HG02870 (cell line): Measurements from ENCODE around the gene PDE3B.
"Not testable (repeated sequence)": the region's sequence is repeated elsewhere in the genome, so short reads cannot be mapped to it uniquely, and the experiment has no call there.

Source experiments
- ATAC-seq: cut with Tn5 transposase; IDR thresholded peaks from one replicate; pipeline ENCODE4 v1.9.1; 2021; ENCODE audit warnings: mild to moderate bottlenecking, moderate library complexity; ENCODE audit not compliant: unreplicated experiment

Gene PDE3B

DNA sequence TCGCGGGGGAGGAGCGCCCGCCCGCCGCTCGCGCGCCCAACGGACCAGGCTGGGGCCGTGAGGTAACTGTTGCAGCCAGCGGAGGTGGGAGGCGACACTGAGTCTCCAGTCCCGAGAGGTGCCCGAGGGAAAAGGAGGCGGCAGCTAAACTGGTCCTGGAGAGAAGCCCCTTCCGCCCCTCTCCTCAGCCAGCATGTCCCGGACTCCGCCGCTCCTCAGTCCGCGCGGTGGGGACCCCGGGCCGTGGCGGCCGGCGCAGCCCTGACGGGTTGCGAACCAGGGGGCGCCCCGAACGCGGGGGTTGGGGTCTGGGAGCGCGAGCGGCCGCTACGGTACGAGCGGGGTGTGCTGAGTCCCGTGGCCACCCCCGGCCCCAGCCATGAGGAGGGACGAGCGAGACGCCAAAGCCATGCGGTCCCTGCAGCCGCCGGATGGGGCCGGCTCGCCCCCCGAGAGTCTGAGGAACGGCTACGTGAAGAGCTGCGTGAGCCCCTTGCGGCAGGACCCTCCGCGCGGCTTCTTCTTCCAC lies at the start of gene PDE3B:
TSS of gene PDE3B (plus strand) at position 108 of the 529 bp plus-strand sequence. CDS start at position 380, 272 bp downstream.
- ATAC-seq = peak; percentile 54

DNA sequence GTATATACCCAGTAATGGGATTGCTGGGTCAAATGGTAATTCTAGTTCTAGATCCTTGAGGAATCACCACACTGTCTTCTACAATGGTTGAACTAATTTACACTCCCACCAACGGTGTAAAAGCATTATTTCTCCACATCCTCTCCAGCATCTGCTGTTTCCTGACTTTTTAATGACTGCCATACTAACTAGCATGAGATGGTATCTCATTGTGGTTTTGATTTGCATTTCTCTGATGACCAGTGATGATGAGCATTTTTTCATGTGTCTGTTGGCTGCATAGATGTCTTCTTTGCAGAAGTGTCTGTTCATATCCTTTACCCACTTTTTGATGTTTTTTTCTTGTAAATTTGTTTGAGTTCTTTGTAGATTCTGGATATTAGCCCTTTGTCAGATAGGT lies 48.3 kb upstream of the PDE3B start:
- ATAC-seq = not testable (repeated sequence)

DNA sequence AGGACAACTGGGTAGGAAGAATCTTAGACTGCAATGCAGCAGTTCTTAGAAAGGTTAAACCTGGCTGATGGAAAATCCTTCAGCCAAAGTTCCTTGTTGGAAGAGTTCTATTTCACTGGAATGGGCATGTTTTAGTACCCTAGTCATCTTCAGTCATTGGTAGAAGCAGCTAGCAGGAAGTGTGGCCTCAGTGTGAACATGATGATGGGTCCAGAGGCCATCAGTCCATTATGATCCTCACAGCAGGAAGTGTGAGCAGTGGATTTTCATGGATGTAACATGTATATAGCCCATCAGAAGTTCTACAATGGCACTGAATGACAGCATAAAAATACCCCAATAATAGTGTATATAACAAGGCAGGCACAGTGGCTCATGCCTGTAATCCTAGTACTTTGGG lies 35.9 kb upstream of the PDE3B start:
- ATAC-seq = no peak

DNA sequence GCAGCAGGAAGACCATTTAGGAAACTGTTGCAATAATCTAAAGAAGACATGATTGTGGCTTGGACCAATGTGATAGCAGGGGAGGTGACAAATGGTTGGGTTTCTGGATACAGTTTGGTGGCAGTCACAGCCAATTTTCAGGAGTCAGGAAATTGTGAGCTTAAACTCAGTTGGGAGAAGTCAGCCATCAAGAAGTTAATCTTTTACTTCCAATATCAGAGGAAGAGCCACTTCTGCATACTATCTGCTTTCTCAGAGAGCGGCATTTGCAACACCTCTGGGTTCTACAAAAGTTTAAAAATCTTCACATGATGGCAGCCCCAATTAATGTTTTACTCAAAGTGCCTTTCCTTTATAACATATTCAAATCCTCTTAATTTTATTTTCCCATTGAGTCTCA lies 33.7 kb upstream of the PDE3B start:
- no peak for ATAC-seq

DNA sequence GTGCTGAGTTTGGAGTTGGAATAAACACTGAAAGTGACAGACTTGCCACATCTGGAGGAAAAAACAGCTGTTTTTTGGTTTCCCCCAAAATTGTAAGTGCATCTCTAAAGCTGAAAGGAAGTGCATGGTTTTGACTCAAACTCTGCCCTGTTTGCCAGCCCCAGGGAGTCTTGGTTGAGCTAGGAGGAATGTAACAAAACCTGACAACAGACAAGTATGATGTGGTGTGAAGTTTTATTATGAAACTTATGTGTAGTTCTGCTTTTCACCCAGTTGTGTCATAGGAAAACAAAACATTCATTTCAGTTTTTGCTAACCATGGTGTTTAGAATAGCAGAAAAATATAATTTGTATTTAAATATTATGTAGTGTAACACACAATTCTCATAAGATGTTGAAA lies 31.7 kb upstream of the PDE3B start:
- ATAC-seq = no peak

DNA sequence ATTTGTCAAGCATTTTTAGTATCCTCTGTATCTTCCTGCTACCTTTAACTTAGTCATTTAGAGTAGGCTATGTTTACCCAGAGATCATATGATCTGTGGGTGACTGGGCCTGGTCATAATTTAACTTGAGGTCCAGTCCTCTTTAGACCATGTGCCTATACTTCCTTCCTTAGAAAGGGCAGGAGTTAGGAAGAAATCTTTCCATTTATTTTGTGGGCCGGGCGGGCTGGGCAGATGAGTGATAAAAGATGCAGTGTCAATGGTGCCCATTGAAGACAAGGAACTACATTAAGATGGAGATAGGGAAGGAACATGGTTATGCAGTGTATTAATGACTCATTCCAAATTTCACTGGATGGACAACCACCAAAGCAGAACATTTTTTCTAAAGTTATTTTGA lies 30.9 kb upstream of the PDE3B start:
- no peak for ATAC-seq

DNA sequence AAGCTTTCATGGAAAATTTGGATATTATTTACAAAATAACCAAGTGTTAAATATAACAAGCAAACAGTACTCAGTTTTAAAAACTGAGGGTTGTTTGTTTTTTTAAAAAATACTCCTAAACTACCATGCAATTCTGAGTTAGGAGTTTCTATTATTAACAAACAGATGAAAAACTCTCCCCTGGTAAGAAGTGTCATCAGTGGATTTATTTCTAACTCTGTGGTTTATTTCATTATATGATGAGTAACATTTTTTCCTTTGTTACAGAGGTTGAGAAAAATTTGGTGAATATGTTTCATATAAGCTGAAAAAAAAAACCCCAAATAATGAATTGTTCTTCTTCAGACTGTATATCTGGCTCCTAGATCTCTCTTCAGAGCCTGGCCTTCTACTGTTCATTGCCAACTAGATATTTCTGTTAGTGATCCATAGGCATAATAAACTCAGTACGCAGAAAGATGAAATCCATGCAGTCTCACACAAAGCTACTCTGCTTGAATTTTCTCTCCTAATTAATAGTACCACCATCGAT lies 29.4 kb upstream of the PDE3B start:
- no peak for ATAC-seq

DNA sequence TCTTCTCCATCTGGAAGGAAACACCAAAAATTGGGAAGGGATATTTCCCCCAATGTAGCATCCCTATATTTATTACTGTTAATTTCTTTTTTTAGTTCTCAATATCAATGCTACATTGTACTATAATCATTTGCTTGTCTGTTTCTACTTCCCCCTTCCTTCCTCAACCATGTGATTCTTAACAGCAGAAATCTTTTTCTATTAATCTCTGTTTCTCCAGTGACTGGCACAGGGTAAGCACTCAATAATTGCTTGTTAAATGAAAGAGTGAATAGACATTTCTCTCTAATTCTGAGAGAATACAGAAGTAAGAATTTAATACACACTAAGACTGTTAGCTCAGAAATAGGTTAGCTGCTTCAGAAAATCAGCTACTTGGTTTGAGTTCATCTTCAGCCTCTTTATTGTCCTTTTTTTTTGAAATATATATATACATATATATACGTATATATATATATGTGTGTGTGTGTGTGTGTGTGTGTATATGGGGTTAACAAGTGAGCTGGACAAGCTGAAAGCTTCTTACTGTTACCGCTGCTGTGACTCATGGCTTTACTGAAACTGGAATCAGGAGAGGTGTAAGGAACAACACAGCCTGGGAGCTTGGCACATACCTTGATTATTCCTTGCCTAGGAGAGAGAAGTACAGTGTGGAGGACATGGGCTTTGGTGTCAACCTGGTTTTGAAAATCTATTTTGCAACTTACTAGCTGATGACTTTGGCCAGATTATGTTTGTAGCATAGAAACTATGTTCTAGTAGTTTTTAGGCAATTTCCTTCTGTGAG lies 26.2 kb upstream of the PDE3B start:
- no peak for ATAC-seq

DNA sequence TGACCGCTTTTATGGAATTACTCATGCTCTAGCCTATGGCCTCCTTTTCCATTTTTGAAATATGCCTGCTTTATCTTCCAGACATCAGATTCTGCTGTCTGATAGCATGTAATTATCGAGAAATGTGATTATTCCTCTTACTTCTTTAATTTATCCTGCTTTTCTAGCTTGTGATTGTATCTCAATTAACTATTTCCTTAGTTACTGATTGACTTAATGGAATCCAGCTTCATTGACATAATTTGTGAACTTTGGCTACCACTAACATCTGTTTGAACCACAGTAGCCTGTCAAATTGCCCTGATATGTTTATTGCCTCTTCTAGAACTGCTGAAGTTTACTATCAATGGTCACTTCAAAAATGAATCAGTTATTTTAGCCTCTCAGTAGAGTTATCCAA lies 25.5 kb upstream of the PDE3B start:
- no peak for ATAC-seq

DNA sequence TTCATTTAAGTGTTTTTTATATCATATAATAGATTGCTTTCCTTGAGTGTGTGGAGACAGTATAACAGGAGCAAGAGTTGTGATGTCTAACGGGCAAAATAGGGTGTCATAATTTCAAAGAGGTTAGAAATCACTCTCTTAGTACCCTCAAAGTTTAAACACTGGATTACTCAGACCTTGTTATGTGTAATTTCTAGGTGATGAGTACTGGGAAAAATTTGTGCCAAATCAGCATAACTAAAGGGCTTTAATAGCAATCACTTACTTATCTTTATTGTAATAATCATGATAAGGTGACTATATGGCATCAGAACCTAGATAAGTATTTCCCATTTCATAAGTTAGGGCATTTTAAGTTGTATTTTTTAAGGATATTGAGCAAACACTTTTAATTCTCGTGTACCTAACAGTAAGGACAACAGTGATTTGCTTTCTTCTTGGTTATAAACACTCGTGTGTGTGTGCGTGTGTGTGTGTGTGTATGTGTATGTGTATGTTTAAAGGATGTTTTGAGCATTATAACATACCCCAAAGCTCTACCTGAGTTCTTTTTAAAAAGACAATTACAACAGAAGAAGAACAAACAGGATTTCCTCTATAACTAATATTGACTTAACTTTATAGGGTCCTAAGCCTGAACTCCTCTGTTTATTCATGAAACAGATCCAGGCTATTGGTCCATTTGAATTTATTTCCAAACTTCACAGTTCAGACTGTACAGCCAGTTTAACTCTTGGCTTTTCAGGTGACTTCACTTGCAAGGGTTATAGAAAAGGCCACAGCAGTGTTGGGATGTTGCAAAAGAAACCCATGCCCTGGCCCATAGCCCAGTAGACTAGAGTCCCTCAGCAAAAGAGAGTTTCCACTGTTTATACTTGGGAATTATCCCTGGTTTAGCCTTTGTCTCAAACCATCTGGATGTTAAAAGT lies 23.7 kb upstream of the PDE3B start:
- no peak for ATAC-seq

DNA sequence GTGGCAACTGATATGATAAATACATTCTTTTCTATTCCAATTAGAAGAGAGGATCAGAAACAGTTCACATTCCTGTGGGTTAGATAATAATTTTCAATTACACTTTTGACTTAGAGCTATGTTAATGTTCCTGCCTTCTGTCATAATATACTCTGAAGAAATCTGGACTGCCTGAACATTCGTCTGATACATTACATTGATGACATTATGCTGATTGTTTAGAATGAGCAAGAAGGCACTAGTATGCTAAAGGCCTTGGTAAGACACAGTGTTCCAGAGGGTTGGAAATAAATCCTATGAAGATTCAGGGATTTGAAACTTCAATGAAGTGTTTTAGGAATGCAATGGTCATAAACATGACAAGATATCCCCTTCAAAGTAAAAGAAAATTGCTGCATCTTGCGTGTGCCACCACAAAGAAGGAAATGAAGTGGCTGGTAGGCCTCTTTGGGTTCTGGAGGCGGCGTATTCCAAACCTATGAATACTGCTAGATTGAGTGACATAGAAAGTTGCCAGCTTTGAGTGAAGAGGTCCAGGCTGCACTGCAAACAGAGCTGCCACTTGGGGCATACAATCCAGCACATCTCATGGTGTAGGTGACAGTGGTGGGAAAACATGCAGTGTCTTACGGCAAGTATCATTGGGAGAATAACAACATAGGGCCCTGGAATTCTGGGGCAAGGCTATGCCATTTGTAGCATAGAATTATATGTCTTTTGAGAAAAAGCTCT lies 21.2 kb upstream of the PDE3B start:
- ATAC-seq = no peak

DNA sequence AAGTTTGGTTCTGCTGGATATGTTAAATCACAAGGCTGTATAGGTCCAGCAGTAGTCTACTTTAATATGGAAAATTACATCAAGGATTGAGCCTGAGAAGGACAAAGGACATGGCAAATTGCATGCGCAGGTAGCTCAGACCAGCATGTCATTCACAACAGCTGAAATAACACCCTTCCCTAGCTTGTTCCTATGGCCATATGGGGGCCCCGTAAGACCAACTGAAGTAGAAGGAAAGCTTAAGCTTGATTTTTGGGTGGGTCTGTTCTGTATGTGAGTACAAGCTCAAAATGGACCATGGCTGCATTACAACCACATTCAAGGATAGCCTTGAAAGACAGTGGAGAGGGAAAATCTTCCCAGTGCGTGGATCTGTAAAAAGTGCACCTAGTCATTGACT lies 20.6 kb upstream of the PDE3B start:
- ATAC-seq = no peak

DNA sequence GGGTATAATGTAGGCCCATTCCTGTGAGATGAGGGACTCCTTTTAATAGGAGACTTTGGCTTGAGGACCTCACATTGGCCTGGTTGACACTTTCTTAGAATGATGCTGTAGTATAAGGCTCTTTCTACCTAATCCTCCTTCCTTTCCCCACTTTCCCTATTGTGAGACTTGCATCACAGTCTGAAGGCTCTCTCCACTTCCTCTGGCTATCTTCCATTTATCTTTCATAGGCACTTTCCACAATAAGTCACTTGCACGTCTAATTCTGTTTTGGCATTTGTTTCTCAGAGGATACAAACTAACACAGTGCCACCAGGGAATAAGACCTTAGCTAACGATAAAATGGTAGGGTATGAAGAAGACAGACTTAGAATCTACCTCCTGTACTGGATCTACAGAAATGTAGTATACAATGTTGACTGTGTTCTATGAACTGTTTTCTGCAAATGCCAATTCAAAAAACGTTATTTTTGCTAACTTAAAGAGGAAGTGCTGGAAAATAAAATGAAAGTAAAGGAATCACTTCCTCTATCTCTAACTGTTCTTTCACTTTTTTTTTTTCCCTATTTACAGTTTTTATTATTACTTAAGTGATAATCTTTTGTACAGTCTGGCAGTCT lies 17.9 kb upstream of the PDE3B start:
- no peak for ATAC-seq

DNA sequence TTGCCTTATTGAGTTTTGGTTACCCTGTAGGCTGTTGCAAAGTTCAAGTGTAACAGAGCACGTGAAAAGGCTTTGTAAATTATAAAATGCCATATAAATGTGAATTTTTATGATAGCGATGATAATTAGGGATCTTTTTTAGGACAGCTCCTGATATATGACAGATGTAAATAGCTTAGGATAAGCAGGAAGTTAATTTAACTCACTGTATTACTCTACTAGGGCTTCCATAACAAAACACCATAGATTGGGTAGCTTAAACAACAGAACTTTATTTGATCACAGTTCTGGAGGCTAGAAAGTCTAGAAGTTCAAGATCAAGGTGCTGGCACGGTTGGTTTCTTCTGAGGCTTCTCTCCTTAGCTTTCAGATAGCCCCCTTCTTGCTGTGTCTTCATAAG lies 17.0 kb upstream of the PDE3B start:
- ATAC-seq = no peak

DNA sequence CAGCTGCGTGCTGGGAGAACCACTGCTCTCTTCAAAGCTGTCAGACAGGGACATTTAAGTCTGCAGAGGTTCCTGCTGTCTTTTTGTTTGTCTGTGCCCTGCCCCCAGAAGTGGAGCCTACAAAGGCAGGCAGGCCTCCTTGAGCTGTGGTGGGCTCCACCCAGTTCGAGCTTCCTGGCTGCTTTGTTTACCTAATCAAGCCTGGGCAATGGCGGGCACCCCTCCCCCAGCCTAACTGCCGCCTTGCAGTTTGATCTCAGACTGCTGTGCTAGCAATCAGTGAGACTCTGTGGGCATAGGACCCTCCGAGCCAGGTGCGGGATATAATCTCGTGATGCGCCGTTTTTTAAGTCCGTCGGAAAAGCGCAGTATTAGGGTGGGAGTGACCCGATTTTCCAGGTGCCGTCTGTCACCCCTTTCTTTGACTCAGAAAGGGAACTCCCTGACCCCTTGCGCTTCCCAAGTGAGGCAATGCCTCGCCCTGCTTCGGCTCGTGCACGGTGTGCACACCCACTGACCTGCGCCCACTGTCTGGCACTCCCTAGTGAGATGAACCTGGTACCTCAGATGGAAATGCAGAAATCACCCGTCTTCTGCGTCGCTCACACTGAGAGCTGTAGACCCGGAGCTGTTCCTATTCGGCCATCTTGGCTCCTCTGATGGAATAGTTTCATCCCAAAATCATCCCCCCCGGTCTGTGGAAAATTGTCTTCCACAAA lies 9.9 kb upstream of the PDE3B start:
- ATAC-seq = not testable (repeated sequence)

DNA sequence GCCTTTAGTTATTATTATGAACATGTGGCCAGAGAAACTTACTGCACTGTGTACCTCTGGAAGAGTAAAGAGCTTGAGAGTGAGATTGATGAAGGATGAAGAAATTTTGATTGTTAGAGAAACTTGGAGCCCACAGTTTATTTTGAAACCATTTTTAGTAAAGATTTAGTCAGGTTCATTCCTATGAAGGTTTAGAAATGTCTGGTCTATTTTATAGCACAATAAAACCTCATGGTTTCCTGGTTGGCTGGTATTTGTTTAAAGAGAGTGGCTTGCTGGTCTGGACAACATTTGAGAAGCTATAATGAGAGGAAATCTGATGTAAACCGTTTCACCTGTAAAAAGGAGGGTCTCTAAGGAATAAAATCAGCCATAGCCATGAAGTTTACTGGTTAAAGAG lies 8.8 kb upstream of the PDE3B start:
- ATAC-seq = no peak

DNA sequence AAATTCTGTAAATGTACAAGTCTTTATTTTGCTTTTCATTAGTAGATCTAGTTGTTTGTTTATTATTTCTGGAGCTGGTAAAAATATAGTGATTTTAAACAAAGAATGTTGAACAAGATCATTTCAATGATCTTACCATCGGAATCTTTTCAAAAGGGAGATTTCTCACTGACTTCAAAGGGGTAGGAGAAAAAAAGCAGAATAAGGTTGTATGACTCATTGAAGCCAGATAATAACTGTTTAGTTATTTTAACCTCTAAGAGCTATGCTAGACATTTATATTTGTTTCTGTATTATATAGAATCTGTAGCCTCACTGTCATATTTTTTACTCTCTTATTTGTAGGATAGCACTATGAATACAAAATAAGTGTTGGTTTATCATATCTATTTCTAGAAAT lies 8.1 kb upstream of the PDE3B start:
- ATAC-seq = no peak

DNA sequence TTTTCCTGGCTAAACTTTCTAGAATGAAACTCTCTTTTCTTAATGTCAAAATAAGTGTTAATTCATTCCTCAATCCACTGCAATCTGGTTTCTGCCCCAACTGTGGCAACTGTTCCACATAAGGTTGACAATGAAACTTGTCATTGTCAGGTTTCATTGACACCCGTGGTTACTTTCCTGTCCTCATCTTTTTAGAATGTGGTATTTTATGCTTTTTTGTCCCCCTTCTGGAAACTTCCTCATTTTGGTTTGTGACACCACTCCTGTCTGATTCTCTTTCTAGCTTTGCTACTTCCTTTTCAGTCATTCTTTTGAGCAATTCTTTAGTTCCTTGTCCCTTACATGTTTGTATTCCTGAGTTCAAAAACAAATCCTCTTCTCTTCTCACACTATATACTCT lies 7.5 kb upstream of the PDE3B start:
- no peak for ATAC-seq

DNA sequence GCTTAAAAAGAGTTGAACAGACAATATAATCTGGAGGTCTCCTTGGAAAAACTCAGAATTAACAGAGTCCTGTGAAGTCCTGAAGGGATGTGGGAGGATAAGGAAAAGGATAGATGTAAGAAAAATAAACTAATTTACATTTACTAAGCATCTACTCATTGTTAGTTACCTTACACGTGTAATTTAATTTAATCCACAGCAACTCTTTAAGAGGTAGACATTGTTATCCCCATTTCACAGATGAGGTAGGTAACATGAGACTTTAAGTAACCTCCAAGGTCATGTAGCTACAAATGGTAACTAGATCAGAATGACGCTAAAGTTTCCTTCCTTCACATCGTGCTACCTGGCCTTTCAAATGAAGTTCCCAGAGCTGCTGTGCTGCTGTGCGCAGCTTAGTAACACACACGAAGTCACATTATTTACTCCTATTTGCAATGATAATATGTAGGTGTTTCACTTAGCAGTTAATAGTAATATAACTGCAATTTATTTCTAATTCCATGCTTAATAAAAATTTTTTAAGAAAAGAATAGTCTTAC lies 5.7 kb upstream of the PDE3B start:
- no peak for ATAC-seq

DNA sequence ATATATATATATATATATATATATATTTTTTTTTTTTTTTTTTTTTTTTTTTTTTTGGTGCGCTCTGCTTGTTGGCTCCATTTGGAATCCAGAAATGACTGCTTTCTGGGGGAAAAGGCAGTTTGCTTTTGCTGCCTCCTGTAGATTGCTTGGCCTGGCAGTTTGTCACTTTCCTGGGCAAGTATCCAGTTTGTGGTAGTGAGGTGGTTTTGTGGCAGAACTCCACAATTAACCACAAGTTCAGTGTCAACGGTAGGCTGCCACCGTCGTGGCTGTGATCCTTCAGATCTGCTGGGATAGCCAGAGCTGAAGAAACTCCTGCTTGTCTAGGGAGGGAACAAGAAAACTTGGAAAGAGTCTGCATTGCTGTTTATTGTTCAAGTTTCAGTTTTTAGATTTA lies 5.0 kb upstream of the PDE3B start:
- ATAC-seq = no peak
